ENCODE results near the gene CHAC1.

- no peak for TF ChIP-seq CTCF (IDR thresholded peaks at IDR 0.05; ENCODE audit: low read depth, low read length, poor library complexity, severe bottlenecking)
- TF ChIP-seq EZH2phosphoT487 (IDR thresholded peaks at IDR 0.05; ENCODE audit: borderline replicate concordance, low read length), result no peak
These were observed 27.8 kb upstream of the CHAC1 start for GRCh38 chr15:40925495-40925862.

Data from DOHH2 (cell line).